Fibroblast of skin of abdomen (primary cell): ENCODE data around the gene ICA1L.

Source experiments
- DNase-seq: peaks from one replicate; pipeline ENCODE4 v3.0.0-alpha.2; 2013

Gene ICA1L

DNA sequence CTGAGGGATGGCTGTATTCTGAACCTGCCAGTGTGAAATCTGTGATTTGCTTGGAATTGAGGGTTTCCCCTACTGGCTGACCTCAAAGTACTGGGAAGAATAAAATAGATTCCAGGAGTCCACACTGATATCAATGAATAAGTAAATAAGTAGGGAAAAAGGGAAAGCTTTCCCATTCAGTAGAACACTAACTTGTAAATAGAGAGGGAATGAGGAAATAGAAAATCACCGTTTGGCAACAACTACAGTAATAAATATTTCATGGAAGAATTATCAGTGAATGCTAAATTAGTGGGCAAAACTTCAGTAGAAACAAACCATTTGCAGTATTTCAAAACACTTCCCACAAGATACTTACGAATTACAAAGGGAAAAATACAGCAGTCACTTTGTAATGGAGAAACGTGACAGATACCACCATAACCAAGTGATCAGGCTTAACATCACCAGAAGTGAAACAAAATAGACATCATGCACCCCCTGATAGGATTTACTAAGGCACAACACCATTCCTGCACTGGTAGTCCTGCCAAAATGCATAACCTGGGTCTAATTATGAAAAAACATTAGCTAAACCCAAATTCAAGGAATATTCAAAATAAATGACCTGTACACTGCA is 88.5 kb downstream of the ICA1L start:
- DNase-seq = no peak

DNA sequence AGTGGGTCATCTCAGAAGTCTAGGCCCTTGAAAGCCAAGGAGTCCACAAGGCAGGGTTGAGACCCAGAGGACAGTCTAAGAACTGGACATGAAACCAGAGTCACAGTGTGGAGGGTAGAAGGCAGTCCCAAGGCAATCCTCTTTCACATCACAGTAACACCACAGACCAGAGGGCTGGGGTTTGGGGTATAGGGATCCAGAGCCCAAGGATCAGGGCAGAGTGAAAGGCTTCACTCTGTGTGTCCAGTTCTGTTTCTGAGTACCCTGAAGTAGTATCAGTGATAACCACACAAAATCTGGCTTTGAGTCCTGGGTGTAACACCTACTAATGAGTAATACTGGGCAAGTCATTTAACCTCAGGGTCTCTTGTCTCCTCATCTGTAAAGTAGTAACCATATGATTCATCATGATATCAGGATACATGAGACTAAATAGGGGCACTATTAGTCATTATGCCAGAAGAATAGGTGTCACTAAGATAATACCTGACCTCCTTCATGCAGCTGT is 91.0 kb downstream of the ICA1L start:
- DNase-seq = peak; percentile 33

DNA sequence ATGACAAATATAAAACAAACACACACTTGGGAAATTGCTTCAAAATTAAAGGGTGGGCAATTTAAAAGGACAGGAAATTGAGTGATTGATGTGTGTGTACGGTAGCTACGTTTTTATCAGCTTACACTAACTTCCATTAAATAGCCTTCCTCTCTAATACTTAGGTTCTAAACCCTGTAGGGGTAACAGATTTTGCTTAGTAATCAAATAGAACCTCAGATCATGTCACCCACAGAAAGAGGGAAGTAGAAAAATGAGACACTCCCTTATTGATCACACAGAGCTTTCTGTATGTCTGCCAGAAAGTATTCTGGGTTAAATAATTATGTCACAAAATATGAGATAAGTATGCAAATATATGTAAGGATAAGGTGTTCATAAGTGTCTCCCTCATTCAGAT is 93.3 kb downstream of the ICA1L start:
- no peak for DNase-seq

GRCh38 chr2:202774104-202774503 is 97.5 kb downstream of the ICA1L start:
- no peak for DNase-seq

- DNase-seq = no peak
These were observed 98.1 kb downstream of the ICA1L start for GRCh38 chr2:202773301-202773973.

DNA sequence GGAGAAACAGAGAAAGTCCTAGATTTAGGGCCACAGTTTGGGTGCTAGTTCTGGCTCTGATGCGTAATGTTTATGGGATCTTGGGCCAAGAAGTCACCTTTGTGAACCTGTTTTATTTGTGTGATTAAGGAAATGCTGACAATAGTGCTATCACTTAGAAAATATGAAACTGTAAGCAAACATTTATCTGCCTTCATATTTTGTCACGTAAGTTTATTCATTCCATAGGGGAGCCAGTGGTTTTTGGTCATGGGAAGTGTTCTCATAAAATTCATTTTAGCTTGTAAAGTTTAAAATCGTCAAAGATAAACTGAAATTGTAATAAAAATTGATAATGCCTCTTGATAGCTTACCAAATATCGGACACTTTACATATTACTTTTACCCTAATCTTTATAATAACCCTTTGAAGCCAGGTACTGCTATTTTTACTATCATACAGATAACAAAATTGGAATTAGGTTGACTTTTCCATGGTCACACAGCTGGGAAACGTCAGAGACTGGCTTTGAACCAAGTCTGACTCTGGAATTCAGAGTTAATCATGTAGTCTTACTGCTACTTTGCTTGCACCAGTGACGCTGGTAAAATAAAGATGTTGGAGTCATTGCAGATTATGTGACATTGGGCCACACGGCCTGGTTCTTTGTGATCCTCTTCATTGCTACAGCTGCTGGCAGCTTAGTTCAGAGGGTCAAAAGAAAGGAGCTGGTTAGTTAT is 99.7 kb downstream of the ICA1L start:
- DNase-seq = peak; percentile 32

DNA sequence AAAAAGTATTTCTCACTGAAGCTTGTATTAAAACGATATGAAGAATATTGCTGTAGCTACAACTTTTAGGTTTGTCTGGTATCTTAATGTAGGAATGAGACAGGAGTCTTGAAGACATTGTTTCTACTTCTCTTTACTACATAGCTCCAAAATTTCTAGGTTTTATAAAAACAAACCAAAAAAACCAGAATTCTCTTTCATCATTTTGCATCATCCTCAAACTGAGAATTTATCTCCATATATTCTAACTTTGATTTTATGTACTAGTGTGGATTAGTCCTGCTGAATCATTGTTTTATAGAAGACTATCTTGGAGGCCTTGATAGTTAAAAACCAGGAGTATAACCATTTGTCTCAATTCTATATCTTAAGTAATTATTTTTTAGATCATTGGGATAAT is 100.2 kb downstream of the ICA1L start:
- no peak for DNase-seq

DNA sequence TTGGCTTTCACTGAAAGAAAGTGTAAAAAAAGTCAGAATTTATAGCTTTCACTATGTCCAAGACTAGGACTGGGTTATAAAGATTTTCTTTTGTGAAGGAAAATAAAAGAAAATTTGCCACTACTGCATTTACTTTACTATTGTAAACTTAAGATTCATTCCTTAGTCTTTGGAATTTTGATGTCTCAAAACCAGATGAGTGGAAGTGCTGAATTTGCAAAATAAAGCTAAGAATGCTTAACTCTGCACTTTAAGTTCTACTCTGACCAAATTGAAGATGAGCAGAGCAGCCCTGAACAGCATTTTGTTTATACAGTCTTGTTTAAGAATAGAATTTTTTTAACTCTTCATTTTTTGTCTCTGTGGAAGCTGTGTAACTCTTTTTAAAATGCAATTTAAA is 102.4 kb downstream of the ICA1L start:
- no peak for DNase-seq

- DNase-seq = no peak
These were observed 103.3 kb downstream of the ICA1L start for GRCh38 chr2:202768273-202768672.

DNA sequence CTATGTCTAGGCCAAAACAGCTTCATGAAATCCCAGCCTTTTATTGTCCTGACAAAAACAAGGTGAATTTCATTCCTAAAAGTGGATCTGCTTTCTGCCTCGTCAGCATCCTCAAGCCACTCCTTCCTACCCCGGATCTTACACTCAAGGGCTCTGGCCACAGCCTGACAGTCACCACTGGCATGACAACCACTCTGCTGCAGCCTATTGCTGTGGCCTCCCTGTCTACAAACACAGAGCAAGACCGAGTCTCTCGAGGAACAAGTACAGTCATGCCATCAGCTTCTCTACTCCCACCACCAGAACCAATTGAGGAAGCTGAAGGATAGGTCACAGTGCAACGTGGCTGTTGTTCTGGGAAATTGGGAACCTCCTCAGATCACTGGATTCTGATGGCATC is 106.1 kb downstream of the ICA1L start:
- no peak for DNase-seq

DNA sequence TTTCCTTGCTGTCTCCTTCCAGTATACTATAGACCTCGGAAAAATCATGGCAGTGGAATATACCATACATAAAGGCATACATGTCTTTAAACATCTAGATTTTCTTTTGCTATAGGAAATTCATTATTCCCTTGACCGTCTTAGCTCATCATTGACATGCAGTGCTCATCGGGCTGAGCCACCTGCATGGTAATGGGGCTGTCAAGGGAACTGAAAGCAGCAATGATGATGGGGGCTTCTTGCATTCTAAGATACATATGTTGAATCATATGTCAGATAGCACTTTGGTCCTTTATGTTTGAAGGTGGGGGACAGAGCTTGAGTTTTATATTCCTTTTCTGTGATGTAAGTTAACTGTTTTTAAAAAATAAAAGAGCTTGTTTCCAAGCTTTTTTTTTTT is 106.6 kb downstream of the ICA1L start:
- DNase-seq = no peak

DNA sequence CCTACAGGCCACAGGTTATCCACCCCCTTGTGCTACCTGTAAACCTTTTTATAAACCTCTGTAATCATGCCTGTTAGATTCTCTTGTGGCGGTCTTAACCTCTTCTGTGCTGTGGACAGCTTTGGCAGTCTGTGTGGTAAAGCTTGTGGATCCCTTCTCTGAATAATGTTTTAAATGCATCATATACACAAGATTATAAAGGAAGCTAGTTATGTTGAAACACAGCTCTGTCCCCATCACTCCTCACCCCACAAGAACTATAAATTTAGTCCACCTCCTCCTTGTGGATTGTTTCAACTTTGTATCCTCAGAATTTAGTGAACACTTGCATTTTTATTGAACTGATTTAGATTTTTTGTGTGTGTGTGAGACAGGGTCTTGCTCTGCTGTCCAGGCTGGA is 107.7 kb downstream of the ICA1L start:
- DNase-seq = no peak

- no peak for DNase-seq
These were observed 109.0 kb downstream of the ICA1L start for GRCh38 chr2:202762556-202762955.

- DNase-seq = no peak
These were observed 110.7 kb downstream of the ICA1L start for GRCh38 chr2:202760848-202761247.

DNA sequence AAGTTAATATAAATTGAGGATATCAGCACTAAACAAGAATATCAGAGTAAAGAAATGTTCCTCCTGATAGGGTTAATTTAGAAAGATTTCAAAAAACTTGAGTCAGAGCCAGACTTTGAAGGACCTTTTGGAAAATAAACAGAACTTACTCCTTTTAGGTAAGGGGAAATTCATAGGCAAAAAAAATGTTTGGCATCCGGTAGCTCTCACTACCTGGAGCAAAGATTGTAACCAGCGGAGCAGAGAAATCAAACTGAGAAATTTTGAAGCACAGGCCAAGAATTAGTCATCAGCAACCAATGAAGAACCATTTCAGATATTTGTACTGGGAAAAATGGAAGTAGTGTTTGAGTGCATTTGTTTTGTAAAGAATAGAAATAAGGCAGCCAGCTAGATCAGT is 113.0 kb downstream of the ICA1L start:
- no peak for DNase-seq

- no peak for DNase-seq
These were observed 113.4 kb downstream of the ICA1L start for GRCh38 chr2:202758128-202758527.

DNA sequence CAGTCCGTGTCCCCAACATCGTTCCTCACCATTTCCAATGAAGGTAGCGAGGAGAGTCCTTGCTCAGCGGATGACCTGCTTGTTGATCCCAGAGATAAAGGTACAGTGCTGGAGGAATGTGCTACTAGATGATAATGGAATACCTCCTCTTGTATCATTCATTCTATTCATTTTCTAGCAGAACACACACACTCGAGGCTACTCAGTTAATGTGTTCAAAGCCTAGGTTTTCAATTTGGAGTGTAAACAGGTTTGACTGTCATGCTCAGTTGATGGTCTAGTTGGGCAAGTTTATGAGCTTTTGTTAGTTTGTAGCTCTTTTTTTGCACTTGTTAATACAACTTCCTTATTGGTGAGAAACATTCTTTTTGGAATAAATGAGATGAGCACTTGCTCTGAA is 114.2 kb downstream of the ICA1L start:
- DNase-seq = no peak

- no peak for DNase-seq
These were observed 115.0 kb downstream of the ICA1L start for GRCh38 chr2:202756598-202756997.

- no peak for DNase-seq
These were observed 116.6 kb downstream of the ICA1L start for GRCh38 chr2:202754936-202755335.

DNA sequence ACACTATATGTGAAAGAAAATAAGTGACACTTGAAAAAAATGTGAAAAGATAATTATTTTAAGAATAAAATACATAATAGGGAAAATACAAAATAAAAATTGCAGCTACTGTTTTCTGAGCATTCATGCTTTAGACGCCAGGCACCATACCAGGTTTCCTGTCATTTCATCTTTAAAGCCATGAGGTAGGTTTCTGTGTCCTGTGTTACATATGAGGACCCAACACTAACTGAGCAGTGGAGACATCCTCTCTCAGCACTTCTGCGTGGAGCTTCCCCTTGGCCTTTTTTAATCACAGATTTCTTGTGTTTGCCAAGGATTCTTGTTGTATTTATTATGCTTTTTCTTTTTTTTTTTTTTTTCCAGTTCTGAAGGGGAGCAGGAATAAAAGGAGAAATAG is 119.5 kb downstream of the ICA1L start:
- no peak for DNase-seq

- no peak for DNase-seq
These were observed 120.7 kb downstream of the ICA1L start for GRCh38 chr2:202750763-202751427.

- DNase-seq = no peak
These were observed 122.1 kb downstream of the ICA1L start for GRCh38 chr2:202749477-202749876.

GRCh38 chr2:202743613-202744012 is 128.0 kb downstream of the ICA1L start:
- DNase-seq = no peak
